GM18499 (cell line): ENCODE data around the gene CDKL1.
"Not testable (repeated sequence)": the region's sequence is repeated elsewhere in the genome, so short reads cannot be mapped to it uniquely, and the experiment has no call there.

Experiments
- ATAC-seq: cut with Tn5 transposase; IDR thresholded peaks from one replicate; pipeline ENCODE4 v1.9.1; 2021; ENCODE audit warnings: moderate number of reproducible peaks; ENCODE audit not compliant: insufficient read depth, unreplicated experiment

The CDKL1 gene

DNA sequence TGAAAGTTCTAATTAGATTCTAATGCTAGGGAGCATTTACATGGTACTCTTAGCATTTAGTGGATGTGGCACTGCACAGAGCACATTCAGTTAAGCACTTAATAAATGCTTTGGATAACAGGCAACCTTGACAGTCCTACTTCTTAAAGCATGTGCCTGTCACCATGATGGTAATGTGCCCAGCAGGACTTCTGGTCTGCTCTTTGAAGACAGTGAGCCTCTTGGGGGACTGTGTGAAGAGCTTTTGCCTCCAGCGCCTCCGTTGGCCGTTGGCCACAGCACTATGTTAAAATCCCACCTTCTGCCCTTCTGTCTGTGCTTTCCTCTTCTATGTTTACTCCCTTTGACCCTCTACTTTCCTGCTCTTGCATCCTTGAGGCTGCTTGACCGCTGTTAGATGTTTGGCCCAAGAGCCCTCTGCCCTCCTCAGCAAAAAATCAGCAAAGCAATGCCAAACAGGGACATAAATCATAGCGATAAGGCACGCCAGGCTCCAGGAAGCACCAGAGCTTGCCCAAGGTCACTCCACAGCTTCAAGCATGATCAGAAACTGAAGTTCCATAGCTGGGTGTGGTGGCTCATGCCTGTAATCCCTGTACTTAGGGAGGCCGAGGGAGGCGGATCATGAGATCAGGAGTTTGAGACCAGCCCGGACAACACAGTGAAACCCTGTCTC lies 8.3 kb downstream of the CDKL1 start:
- ATAC-seq: no peak

DNA sequence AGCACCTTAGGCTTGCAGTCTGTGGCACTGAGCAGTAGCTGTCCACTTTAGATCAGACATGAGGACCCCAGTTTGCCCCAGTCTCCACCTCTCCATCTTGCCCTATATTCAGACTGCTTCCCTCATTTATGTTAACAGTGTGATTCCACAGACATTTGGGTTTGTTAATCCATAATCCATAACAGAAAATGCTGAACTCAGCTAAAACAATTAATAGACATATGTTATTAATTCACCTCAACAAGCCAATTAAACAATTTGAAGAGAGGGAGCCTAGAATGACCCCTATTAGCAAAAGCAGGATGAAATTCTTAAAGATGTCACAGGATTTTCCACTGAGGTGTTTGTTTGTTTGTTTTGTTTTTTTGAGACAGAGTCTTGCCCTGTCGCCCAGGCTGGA lies 9.1 kb downstream of the CDKL1 start:
- no peak for ATAC-seq

DNA sequence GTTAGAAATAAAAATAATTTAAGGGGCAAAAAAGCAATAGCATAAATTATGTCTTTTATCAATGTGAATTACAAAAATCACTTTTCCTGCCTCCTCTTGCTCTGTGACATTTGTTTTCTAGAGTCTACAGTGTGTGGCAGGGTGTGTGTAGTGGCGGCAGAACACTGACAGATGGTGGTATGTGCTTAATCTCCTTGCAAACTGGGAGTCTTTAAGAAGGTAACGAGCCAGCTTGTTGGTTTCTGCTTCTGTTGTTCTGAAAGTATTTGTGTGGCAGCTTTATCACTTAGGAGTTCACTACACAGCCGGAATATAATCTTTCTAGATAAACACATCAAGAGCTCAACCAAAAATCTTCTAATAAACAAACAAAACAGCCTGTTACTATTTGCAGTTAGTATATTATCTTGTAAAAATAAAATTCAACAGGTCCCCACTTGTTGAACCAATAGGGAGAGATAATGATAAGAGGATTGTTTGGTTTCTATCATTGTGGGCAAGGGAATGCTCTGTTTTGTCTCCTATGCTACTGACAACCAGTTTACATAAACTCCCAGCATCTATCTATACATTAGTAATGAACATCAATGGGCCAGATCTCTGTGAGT lies 13.0 kb downstream of the CDKL1 start:
- no peak for ATAC-seq

DNA sequence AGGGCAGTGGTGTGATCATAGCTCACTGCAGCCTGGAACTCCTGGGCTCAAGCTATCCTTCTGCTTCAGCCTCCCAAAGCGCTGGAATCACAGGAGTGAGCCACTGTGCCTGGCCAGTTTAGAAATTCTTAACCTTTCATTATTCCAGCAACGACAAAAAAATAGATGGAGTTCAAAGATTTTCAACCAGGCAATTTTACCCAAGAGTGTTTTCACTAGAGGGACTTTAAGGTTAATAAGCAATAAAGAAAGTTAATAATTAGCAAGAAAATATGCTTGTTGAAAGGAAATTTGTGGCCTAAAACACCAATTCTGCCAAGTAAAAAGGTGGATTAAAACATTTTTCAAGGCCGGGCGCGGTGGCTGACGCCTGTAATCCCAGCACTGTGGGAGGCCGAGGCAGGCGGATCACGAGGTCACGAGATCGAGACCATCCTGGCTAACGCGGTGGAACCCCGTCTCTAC lies 14.8 kb downstream of the CDKL1 start:
- no peak for ATAC-seq

DNA sequence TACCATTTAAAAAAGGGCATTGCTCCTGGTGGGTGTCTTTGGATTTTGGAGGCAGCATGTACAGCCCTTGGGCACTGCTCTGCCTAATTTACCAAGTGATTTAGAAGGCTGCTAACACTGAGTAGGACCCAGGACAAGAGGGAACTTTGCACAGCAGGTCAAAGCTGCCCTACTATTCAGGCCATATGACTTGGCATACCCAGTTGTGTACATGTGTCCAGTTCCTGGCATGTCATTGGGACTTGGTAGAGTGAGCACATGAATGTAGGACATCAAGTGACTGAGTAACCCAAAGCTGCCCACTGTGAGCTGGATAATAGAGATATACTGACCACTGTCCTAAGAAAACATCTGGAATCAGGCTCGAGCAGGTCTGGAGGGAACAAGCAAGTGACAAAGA lies 15.7 kb downstream of the CDKL1 start:
- ATAC-seq: no peak

DNA sequence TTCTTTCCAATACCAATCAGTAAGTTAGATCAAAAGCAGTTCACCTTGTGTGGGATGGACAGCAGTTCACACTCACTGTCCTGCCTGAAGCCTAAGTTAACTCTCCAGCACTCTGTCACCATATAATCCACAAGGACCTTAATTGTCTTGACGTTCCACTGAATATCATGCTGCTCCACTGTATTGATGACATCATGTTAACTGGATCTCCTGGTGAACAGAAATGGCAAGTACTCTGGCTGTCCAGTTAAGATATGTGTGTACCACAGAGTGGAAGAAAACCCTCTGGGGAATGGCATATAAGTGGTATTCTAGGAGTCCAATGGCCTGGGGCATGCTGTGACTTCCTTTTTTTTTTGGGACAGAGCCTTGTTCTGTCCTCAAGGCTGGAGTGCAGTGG lies 16.2 kb downstream of the CDKL1 start:
- no peak for ATAC-seq

DNA sequence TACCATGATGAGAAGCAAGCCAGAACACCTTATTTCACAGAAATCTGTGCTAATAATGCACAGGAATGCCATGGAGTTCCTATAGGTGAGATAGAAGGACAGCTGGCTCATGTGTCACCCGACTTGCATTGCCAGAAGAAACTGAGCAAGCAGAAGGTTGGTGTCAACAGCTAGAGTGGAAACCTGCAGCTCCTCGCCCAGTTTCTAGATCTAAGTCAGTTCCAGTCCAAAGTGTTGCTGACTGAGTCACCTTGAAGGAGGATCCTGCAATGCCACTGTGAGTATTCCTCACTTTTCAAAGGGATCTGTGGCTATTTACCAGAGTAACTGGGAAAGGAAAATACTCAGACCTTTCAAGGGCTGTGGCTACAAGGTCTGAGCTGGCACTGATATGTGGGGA lies 17.1 kb downstream of the CDKL1 start:
- ATAC-seq: no peak

DNA sequence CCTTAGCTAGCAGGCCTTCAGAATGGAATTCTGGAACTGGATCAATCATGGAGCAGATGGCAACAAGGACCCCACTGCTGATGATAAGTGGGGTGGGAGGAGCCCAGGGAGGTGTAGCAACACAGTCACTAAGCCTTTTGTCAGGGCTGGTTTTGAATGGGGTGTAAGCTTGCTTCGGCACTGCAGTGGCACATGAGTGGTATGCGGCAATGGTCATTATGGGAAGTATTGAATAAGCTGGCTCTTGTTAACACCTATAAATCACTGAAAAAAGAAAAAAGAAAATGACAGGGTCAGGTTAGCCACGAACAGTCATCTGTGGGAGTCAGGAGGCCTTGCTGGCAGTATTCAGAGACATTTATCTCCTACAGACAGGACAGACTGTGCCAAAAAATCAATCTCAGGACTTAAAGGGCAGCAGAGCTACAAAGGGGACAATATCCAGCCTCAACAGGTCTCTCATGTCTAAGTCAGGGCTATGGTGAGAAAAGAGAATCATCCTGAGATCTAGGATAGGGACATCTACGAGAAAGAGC lies 19.1 kb downstream of the CDKL1 start:
- ATAC-seq: no peak

DNA sequence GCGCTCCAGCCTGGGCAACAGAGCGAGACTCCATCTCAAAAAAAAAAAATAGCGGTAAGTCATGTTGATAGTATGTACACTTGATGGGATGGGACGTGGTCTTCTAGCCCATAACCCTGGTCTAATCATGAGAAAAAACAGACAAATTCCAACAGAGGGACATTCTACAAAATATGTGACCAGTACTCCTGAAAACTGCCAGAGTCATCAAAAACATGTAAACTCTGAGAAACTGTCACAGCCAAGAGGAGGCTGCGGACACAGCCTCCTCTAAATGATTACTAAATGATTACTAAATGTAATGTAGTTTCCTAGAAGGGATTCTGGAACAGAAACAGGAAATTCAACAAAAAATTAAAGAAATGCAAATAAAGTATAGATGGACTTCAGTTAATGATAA lies 20.9 kb downstream of the CDKL1 start:
- no peak for ATAC-seq

DNA sequence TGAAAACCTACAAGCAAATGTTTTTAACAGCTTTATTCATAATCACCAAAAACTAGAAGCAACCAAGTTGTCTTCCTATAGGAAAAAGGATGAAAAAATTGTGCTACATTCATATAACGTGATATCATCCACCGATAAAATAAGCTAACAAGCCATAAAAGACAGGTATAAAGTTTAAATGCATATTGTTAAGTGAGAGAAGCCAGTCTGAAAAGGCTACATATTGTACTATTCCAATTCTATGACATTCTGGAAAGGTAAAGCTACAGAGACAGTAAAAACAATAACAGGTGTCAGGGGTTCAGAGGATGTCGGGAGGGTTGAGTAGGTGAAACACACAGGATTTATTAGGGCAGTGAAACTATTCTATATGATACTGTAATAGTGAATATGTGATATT lies 22.7 kb downstream of the CDKL1 start:
- no peak for ATAC-seq

DNA sequence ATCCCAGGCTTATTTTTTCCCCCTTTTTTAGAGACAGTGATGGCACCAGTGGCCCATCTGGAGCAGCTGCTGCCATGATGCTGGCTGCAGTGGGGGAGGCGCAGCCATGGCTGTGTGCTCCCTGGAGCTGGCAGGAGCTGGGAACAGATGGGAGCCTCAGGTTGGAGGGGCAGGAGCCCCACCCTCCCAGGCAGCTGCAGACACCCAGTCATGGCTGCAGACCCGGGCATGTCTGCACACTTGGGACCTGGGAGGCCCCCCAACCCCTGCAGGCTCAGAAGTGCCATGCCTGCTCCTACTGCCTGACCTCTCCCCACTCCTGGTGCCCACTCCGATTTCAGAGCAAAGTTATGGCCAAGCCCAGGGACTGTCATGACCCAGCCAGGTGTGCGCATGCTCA lies 25.1 kb downstream of the CDKL1 start:
- no peak for ATAC-seq

DNA sequence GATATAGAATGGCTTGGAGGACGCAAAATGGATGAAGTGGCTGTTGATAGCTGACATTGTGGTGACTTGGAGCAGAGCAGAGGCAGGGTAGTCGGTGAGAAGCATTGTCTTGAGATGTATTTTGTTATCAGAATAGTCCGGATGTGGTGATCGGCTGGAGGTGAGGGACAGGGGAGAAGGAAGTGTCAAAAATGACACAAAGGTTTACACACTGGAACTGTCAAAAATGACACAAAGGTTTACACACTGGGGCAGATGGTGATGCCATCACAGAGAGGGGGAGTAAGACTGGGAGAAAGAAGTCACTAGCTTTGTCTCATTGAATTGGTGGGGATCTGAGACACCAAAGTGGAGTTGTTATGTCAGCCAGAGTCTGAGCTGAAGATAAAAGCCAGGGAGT lies 30.1 kb downstream of the CDKL1 start:
- ATAC-seq: no peak

DNA sequence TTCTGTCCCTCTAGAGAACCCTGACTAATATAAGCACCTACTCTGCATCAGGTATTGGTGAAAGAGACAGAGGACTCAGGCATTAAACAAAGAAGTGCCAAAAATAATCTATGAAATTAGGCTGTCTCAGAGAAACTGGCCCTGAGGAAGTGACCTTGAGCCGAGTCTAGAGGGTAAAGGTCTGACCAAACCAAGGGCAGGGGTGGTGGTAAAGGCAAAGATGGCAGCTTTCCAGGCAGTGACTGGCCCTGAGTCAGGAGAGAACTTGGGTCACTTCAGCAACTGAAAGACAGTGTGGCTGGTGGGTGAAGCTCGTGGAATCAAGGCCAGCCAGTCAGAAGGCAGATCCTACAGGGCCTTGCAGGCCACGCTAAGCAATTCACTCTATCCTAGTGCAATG lies 30.6 kb downstream of the CDKL1 start:
- no peak for ATAC-seq

DNA sequence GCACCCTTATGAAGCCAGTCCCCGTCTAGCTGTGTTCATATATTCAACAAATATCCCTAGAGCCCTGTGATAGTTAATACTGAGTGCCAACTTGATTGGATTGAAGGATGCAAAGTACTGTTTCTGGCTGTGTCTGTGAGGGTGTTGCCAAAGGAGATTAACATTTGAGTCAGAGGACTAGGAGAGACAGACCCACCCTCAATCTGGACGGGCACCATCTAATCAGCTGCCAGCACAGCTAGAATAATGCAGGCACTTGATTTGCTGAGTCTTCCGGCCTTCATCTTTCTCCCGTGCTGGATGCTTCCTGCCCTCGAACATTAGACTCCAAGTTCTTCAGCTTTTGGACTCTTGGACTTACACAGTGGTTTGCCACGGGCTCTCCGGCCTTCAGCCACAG lies 31.1 kb downstream of the CDKL1 start:
- not testable (repeated sequence) for ATAC-seq

DNA sequence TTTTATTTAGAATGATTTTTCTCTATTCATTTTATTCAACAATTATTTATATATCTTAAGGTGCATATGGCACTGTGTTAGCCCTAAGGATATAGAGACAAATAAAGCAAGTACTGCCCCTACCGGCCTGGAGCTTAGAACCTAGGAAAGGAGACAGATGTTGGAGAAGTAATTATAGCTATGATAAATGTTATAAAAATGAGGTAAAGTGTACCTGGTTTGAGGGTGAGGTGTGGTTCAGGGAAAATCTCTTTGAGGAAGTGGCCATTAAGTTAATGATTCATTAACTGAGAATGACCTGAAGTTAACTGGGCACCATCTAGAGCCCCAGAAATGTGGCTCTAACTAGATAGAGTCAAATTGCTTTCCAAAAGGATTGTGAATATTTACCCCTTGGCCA lies 31.9 kb downstream of the CDKL1 start:
- ATAC-seq: no peak

DNA sequence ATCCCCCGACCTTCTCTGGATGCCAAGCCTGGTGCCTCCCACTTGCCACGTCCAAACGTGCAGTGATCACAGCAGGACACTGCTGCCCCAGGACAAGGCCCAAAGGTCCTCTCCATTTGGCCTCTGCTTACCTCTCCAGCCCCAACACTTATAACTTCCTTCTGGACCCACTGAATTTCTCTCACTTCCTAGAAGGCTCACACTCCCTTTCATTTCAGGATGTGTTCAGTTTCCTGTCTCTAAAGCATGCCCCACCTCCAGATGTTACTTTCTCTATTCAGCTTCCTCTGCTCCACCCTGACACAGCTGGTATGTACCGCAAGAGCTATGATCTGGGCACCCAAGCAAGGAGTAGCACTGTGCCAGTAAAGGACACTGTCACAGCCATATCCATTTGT lies 33.0 kb downstream of the CDKL1 start:
- ATAC-seq: peak; percentile 74

DNA sequence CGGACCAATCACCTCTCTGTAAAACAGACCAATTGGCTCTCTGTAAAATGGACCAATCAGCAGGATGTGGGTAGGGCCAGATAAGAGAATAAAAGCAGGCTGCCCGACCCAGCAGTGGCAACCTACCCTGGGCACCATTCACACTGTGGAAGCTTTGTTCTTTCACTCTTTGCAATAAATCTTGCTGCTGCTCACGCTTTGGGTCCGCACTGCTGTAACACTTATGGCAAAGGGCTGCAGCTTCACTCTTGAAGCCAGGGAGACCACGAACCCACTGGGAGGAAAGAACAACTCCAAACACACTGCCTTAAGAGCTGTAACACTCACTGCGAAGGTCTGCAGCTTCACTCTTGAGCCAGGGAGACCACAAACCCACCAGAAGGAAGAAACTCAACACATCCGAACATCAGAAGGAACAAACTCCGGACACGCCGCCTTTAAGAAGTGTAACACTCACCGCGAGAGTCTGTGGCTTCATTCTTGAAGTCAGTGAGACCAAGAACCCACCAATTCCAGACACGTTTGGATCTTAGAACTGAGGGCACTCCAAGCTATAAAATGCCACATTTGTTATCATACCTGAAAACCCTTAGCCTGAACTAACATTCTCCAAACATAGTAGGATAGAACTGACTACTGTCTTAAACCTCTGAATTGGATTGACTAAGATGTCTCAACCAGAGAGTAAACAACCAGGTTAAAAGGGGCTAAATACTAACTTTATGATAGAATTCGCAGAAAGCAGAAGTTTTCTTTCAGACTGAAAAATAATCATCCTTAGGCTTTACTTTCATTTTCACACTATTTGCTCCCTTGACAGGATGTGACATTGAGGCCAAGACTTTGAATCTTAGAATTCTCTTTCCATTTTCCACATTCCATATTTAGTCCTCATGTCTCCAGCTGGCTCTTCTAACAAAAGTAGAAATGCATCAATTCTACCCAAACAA lies 33.6 kb downstream of the CDKL1 start:
- no peak for ATAC-seq

DNA sequence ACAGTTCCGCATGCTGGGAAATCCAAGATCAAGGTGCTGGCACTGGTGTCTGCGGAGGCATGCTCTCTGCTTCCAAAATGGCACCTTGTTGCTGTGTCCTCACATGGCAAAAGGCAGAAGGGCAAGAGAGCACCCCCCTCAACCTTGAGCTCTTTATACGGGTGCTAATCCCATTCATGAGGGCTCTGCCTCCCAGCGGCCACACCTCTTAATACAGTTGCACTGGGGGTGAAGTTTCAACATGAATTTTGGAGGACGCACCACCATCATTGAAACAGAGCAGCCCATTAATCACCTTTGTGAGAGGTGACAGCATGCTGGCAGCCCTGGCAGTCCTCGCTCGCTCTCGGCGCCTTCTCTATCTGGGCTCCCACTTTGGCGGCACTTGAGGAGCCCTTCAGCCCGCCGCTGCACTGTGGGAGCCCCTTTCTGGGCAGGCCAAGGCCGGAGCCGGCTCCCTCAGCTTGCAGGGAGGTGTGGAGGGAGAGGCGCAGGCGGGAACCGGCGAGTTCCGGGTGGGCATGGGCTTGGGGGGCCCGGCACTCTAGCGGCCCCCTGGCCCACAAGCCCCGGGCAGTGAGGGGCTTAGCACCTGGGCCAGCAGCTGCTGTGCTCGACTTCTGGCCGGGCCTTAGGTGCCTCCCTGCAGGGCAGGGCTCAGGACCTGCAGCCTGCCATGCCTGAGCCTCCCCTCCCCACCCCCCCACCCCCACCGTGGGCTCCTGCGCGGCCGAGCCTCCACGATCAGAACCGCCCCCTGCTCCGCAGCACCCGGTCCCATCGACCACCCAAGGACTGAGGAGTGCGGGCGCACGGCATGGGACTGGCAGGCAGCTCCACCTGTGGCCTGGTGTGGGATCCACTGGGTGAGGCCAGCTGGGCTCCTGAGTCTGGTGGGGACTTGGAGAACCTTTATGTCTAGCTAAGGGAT lies 34.9 kb downstream of the CDKL1 start:
- not testable (repeated sequence) for ATAC-seq

DNA sequence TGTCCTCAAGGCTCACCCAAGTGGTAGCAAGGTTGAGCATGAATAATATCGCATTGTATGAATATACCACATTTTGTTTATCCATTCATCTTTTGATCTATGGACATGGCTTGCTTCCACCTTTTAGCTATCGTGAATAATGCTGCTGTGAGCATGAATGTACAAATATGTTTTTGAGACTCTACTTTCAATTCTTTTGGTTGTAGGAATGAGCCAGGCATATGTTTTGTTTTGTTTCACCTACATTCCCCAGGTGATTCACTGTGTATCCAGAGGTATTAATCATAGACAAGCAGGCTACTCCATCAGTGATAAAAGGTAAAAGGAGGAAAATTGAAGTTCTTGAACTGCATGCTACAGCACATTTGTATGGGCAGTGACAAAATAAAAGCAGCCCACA lies 35.8 kb downstream of the CDKL1 start:
- no peak for ATAC-seq

DNA sequence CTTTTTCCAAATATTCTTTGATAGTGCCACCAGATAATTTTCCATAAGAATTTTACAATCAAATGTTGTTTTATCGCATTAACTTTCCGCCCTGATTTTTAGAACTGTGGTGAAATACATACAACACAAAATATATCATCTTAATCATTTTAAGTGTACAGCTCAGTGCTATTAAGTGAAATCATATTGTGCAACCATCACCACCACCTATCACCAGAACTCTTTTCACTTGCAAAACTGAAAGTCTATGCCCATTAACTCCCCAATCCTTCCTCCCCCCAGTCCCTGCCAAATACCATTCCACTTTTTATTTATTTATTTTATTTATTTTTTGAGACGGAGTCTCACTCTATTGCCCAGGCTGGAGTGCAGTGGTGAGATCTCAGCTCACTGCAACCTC lies 36.6 kb downstream of the CDKL1 start:
- no peak for ATAC-seq
